GM18507 (cell line): Measurements from ENCODE around the gene ADGRG3.
"Not testable (repeated sequence)": the region's sequence is repeated elsewhere in the genome, so short reads cannot be mapped to it uniquely, and the experiment has no call there.

Source experiments
- DNase-seq: peaks from one replicate; pipeline ENCODE4 v3.0.0; 2011; ENCODE audit warnings: low read depth; ENCODE audit not compliant: insufficient read length; ENCODE audit errors: extremely low spot score
- FAIRE-seq: peaks from 2 replicates; lab custom pipeline; 2011; peaks lifted over from hg19 to GRCh38; lab: Jason Lieb, UNC

ADGRG3 gene

GRCh38 chr16:57658878-57659674 lies 9.0 kb upstream of the ADGRG3 start:
- FAIRE-seq (no peak), DNase-seq (no peak)

GRCh38 chr16:57660715-57661463 lies 7.2 kb upstream of the ADGRG3 start:
- DNase-seq (no peak), FAIRE-seq (no peak)

- no peak for DNase-seq
- no peak for FAIRE-seq
Observed at GRCh38 chr16:57661510-57661909, 6.6 kb upstream of the ADGRG3 start.

- no peak for FAIRE-seq
- DNase-seq = no peak
Observed at GRCh38 chr16:57661936-57662906, 5.9 kb upstream of the ADGRG3 start.

- DNase-seq (no peak), FAIRE-seq (no peak)
Observed at GRCh38 chr16:57663436-57663835, 4.7 kb upstream of the ADGRG3 start.

- no peak for DNase-seq
- no peak for FAIRE-seq
Observed at GRCh38 chr16:57663917-57664661, 4.0 kb upstream of the ADGRG3 start.

GRCh38 chr16:57664662-57665025 lies 3.5 kb upstream of the ADGRG3 start:
- DNase-seq (no peak), FAIRE-seq (no peak)

- DNase-seq (no peak), FAIRE-seq (no peak)
Observed at GRCh38 chr16:57665541-57665940, 2.6 kb upstream of the ADGRG3 start.

- DNase-seq (no peak), FAIRE-seq (no peak)
Observed at GRCh38 chr16:57666353-57667047, 1.6 kb upstream of the ADGRG3 start.

GRCh38 chr16:57667048-57667525 lies 1.0 kb upstream of the ADGRG3 start:
- no peak for DNase-seq
- FAIRE-seq = no peak

GRCh38 chr16:57667526-57668262 lies 412 bp upstream of the ADGRG3 start:
- no peak for DNase-seq
- FAIRE-seq = no peak

- no peak for FAIRE-seq
- DNase-seq = no peak
Observed at GRCh38 chr16:57668630-57669475, 747 bp downstream of the ADGRG3 start.

- FAIRE-seq (no peak), DNase-seq (no peak)
Observed at GRCh38 chr16:57669476-57670162, 1.5 kb downstream of the ADGRG3 start.

- FAIRE-seq = no peak
- DNase-seq = no peak
Observed at GRCh38 chr16:57670196-57670595, 2.1 kb downstream of the ADGRG3 start.

GRCh38 chr16:57671451-57671850 lies 3.3 kb downstream of the ADGRG3 start:
- not testable (repeated sequence) for FAIRE-seq, DNase-seq

GRCh38 chr16:57672416-57672815 lies 4.3 kb downstream of the ADGRG3 start:
- no peak for DNase-seq
- FAIRE-seq = no peak
